ENCODE measurements around the gene TARS2. TPM values are rescaled to one million over a fixed set of nuclear protein-coding genes. Genes with fewer than 3 reads are reported as not detected.

The TARS2 gene
- total and polyA plus RNA-seq, 2 of the 13 experiments (the other 11 are each of a cell fraction or from before 2014, with no cell fraction given), result 21.3 to 22.8 TPM

- TF ChIP-seq FOXO4 (CRISPR knock-in tag; conservative IDR thresholded peaks at IDR 0.05) (no peak), CBX1 (IDR thresholded peaks at IDR 0.05; ENCODE audit: low read depth) (no peak), RFX5 (IDR thresholded peaks at IDR 0.05; ENCODE audit: low read depth, low read length) (no peak; the same call in 1 of the 2 replicates), ZNF101 (CRISPR knock-in tag; IDR thresholded peaks at IDR 0.05; ENCODE audit: borderline replicate concordance, low read depth) (no peak), KAT2B (IDR thresholded peaks at IDR 0.05; ENCODE audit: borderline replicate concordance, low read depth, low read length) (no peak), WIZ (CRISPR knock-in tag; IDR thresholded peaks at IDR 0.05) (no peak), KMT2B (CRISPR knock-in tag; IDR thresholded peaks at IDR 0.05) (no peak), ZNF225 (CRISPR knock-in tag; IDR thresholded peaks at IDR 0.05) (no peak), ZNF383 (CRISPR knock-in tag; IDR thresholded peaks at IDR 0.05; ENCODE audit: borderline replicate concordance) (peak; percentile 60; the same call in 1 of the 2 replicates), GATAD1 (CRISPR knock-in tag; IDR thresholded peaks at IDR 0.05) (peak; percentile 55; the same call in 1 of the 2 replicates), MAFG (CRISPR knock-in tag; IDR thresholded peaks at IDR 0.05) (no peak), TGIF2 (CRISPR knock-in tag; IDR thresholded peaks at IDR 0.05) (0 out of 2 replicates have a peak, but pooled peaks have one; percentile 57), HMG20B (CRISPR knock-in tag; conservative IDR thresholded peaks at IDR 0.05) (no peak), ZFAT (CRISPR knock-in tag; conservative IDR thresholded peaks at IDR 0.05) (no peak), ATF5 (CRISPR knock-in tag; IDR thresholded peaks at IDR 0.05; ENCODE audit: low read depth) (peak; percentile 59; the same call in 1 of the 2 replicates), ZNF224 (CRISPR knock-in tag; IDR thresholded peaks at IDR 0.05) (no peak), HMGXB3 (CRISPR knock-in tag; IDR thresholded peaks at IDR 0.05; ENCODE audit: borderline replicate concordance) (no peak), MATR3 (CRISPR knock-in tag; IDR thresholded peaks at IDR 0.05) (no peak), HMGA1 (CRISPR knock-in tag; conservative IDR thresholded peaks at IDR 0.05) (no peak), ZNF382 (CRISPR knock-in tag; IDR thresholded peaks at IDR 0.05; ENCODE audit: borderline replicate concordance) (no peak), ZBTB37 (CRISPR knock-in tag; IDR thresholded peaks at IDR 0.05) (no peak), REL (CRISPR knock-in tag; conservative IDR thresholded peaks at IDR 0.05) (no peak), TOPORS (CRISPR knock-in tag; IDR thresholded peaks at IDR 0.05) (0 out of 2 replicates have a peak, but pooled peaks have one; percentile 19), ZNF256 (CRISPR knock-in tag; conservative IDR thresholded peaks at IDR 0.05) (no peak)
Measured at GRCh38 chr1:150515328-150516049, 28.3 kb downstream of the TARS2 start, which contains the start of gene FALEC (continued).
